ENCODE results near the gene SAMD3.

GRCh38 chr6:130211691-130212090 is 11.1 kb downstream of the SAMD3 start:
- TF ChIP-seq CTCF (conservative IDR thresholded peaks at IDR 0.05 in 1 of 2, IDR thresholded peaks at IDR 0.05 in 1 of 2; ENCODE audit: extremely low read depth in 1 of 2, insufficient read depth in 1 of 2, low read depth in 1 of 2, low read length in 2 of 2) = no peak
- TF ChIP-seq EZH2 (IDR thresholded peaks at IDR 0.05; ENCODE audit: borderline replicate concordance, low read length) = no peak
